ENCODE data around the gene KRT6C.

KRT6C gene

DNA sequence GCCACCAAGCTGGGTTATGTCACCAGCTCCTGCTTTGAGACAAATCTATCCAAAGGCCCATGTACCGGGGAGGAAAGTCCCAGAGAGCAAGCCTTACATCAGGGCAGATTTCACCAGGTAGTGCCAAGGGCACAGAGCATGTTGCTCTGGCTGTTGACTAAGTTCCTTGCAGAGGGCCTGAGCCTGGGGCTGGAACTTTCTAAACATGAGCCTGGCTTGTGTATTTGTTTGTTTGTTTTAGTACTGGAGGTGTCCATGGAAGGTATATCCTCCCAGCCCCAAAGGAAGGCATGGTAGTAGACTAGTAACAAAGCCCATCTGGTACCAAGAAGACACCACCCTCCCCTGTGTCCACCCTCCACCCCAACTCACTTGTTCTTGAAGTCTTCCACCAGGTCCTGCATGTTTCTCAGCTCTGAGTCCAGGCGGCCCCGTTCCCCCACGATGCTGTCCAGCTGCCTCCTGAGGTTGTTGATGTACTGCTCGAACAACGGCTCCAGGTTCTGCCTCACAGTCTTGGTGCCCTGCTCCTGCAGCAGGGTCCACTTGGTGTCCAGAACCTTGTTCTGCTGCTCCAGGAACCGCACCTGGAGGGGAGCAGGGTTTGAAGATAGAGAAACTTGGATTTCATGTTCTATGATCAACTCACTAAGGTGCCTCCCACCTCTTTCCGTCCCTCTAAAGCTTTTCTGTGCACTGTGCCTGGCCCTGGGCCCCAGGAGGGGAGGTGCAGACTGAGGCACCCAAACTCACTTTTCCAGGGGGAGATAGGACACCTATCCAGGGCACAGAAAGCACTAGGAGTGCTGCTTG is 45.2 kb upstream of the KRT6C start:
- TF ChIP-seq, protein P1, sequence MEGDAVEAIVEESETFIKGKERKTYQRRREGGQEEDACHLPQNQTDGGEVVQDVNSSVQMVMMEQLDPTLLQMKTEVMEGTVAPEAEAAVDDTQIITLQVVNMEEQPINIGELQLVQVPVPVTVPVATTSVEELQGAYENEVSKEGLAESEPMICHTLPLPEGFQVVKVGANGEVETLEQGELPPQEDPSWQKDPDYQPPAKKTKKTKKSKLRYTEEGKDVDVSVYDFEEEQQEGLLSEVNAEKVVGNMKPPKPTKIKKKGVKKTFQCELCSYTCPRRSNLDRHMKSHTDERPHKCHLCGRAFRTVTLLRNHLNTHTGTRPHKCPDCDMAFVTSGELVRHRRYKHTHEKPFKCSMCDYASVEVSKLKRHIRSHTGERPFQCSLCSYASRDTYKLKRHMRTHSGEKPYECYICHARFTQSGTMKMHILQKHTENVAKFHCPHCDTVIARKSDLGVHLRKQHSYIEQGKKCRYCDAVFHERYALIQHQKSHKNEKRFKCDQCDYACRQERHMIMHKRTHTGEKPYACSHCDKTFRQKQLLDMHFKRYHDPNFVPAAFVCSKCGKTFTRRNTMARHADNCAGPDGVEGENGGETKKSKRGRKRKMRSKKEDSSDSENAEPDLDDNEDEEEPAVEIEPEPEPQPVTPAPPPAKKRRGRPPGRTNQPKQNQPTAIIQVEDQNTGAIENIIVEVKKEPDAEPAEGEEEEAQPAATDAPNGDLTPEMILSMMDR (IDR thresholded peaks at IDR 0.05; ENCODE audit: control insufficient read depth, insufficient read depth, low read depth, low read length, missing control alignments) = no peak
- H3K4me3 ChIP-seq (ENCODE audit: control insufficient read depth, low read depth, low read length) = no peak overlapping the region
- no peak for DNase-seq (ENCODE audit: low read depth)

DNA sequence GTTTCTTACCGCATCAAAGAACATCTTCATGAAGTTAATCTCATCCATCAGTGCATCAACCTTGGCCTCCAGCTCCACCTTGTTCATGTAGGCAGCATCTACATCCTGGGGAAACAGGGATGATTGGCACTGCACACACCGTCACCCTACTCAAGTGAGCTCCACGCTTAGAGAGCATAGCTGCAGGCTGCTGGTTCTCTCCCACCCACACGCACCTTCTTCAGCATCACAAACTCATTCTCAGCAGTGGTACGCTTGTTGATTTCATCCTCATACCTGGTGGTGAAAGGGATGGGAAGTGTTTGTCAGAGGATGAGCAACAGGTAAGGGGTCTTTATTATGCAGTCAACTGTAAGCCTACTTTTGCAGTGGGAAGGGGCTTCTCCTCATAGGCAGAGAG is 44.3 kb upstream of the KRT6C start:
- DNase-seq (ENCODE audit: low read depth) = no peak
- H3K4me3 ChIP-seq (ENCODE audit: control insufficient read depth, low read depth, low read length) = no peak overlapping the region
- TF ChIP-seq, protein P1 (IDR thresholded peaks at IDR 0.05; ENCODE audit: control insufficient read depth, insufficient read depth, low read depth, low read length, missing control alignments) = no peak

DNA sequence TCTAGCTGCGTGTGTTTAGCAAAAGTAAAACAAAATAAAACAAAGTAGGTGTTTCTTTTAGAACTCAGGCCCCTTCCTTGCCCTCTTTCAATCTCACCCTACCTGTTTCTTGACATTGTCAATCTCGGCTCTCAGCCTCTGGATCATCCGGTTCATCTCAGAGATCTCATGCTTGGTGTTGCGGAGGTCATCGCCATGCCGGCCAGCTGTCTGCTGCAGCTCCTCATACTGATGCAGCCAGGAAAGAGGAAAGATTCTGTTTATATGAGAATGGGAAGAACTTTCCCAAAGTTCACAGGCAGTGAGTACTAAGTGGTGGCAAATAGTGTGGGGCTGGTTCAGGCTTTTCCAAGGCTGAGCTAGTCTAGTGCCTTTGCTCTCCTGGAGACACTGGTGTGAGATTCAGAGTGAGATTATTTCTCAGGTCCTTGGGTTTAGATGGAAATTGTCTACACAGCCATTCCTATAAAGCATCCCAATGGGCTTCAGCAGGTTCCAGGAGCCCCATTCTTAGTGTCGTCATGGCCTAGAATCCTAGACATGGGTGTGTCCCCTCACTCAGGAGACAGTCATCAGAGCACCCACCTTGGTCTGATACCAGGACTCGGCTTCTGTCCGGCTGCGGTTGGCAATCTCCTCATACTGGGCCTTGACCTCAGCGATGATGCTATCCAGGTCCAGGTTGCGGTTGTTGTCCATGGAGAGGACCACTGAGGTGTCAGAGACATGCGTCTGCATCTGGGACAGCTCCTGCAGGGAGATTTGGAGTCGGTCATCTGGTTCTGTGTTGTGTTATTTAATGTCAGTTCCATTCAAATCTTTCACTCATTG is 43.6 kb upstream of the KRT6C start:
- TF ChIP-seq, protein P1 (IDR thresholded peaks at IDR 0.05; ENCODE audit: control insufficient read depth, insufficient read depth, low read depth, low read length, missing control alignments) = no peak
- DNase-seq (ENCODE audit: low read depth) = no peak
- no peak overlapping the region for H3K4me3 ChIP-seq (ENCODE audit: control insufficient read depth, low read depth, low read length)

DNA sequence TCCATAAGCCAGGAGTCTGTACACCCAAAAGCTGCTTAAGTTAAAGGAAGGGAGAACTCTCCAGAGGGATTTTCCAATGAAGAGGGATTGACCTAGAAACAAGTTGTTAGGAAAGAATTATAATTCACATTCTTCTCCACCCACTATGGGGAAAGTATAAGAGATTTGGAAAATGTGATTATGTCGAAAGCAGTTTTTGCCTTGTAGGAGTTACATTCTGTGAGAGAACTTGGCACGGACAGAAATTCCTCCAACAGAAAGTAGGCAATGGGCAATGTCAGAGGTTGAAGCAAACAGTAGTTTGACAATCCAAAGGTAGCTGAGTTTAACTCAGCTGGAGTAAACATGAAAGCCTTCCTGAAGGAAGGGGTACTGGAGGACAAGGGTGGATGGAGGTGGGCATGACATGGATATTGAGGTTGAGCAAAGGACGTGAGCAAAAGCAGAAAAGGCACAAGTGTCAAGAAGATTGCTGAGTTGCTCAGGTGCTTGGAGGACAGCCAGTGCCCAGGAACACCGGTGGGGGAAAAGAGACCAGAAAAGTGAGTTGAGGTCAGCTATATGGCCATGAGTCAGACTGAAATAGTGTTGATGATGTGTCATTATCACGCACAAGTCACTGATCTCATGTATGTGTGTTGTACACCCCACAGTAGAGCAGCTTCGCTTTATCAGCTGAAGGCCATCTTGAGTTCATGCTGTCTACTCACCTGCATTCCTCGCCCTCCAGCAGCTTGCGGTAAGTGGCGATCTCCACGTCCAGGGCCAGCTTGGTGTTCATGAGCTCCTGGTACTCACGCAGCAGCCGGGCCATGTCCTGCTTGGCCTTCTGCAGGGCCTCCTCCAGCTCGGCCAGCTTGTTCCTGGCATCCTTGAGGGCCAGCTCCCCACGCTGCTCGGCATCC is 42.6 kb upstream of the KRT6C start:
- TF ChIP-seq, protein P1 (IDR thresholded peaks at IDR 0.05; ENCODE audit: control insufficient read depth, insufficient read depth, low read depth, low read length, missing control alignments) = no peak
- no peak for DNase-seq (ENCODE audit: low read depth)

DNA sequence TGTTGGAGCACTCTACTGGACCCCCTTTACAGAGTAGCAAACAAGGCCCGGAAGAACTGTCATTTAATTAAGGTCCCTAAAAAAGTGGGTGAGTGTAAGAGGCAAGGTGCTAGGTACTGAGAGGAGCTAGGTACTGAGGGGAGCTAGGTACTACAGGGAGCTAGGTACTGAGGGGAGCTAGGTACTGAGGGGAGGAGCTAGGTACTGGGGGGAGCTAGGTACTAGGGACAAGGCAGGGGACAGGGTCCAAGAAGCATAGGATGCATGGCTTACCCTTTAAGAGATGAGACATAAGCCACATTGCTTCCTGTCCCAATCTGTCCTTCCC is 41.7 kb upstream of the KRT6C start:
- H3K4me3 ChIP-seq (ENCODE audit: control insufficient read depth, low read depth, low read length) = no peak overlapping the region
- TF ChIP-seq, protein P1 (IDR thresholded peaks at IDR 0.05; ENCODE audit: control insufficient read depth, insufficient read depth, low read depth, low read length, missing control alignments) = no peak
- DNase-seq (ENCODE audit: low read depth) = no peak

More for the DNA sequence above, 42.6 kb upstream of the KRT6C start:
- no peak overlapping the region for H3K4me3 ChIP-seq (ENCODE audit: control insufficient read depth, low read depth, low read length)
